ENCODE data around the gene LPP. TPM values are rescaled to one million over a fixed set of nuclear protein-coding genes. Genes with fewer than 3 reads are reported as not detected.

LPP gene
- total RNA-seq, 1 donor from 2014 or later, result 132 TPM

DNA sequence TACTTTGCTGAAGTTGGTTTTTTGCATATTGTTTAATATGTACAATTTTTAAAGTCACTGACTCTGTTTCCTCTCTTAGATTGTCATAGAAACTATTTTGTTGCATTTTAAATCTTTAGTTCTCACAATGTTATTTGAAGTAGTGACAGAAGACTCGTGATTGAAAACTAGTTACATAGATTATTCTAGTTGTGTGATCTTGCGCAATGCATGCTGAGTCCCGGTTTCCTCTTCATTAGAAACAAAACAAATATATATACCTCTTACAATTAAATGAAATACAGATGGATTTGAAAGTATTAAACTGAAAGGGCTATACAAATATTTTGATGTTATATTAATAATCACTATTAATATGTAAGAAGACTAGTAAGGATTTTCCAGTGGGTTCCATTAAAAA lies 333.0 kb downstream of the LPP start:
- DNase-seq (ENCODE audit: low spot score in 2 of 2, unreplicated experiment in 2 of 2), result no peak
- TF ChIP-seq CTCF (IDR thresholded peaks at IDR 0.05; ENCODE audit: unreplicated experiment), result no peak
- Mint-ChIP-seq H3K27me3 (ENCODE audit: low read depth) (no peaks in the 10 kb centered on the region), H3K27ac (no peak overlapping the region), H3K9me3 (no peaks in the 10 kb centered on the region), H3K4me1 (peaks cover 18% of the 10 kb centered on the region), H3K36me3 (peaks cover 22% of the 10 kb centered on the region), H3K4me3 (no peak overlapping the region)

- Mint-ChIP-seq H3K27me3 (ENCODE audit: low read depth) (no peaks in the 10 kb centered on the region), H3K36me3 (peaks cover 24% of the 10 kb centered on the region), H3K9me3 (no peaks in the 10 kb centered on the region), H3K4me3 (no peak overlapping the region), H3K4me1 (peaks cover 12% of the 10 kb centered on the region), H3K27ac (no peak overlapping the region)
- TF ChIP-seq CTCF (IDR thresholded peaks at IDR 0.05; ENCODE audit: unreplicated experiment), result no peak
- DNase-seq (ENCODE audit: low spot score in 2 of 2, unreplicated experiment in 2 of 2), result no peak
Measured at GRCh38 chr3:188487652-188488051, 333.7 kb downstream of the LPP start.

GRCh38 chr3:188488801-188489200 lies 334.8 kb downstream of the LPP start:
- Mint-ChIP-seq H3K4me1 (peaks cover 7% of the 10 kb centered on the region), H3K27ac (no peak overlapping the region), H3K9me3 (no peaks in the 10 kb centered on the region), H3K36me3 (peaks cover 27% of the 10 kb centered on the region), H3K27me3 (ENCODE audit: low read depth) (no peaks in the 10 kb centered on the region), H3K4me3 (no peak overlapping the region)
- TF ChIP-seq CTCF (IDR thresholded peaks at IDR 0.05; ENCODE audit: unreplicated experiment), result no peak
- DNase-seq (ENCODE audit: low spot score in 2 of 2, unreplicated experiment in 2 of 2), result no peak

- Mint-ChIP-seq H3K27me3 (ENCODE audit: low read depth) (no peaks in the 10 kb centered on the region), H3K27ac (no peak overlapping the region), H3K36me3 (peaks cover 23% of the 10 kb centered on the region), H3K4me3 (no peak overlapping the region), H3K4me1 (peaks cover 7% of the 10 kb centered on the region), H3K9me3 (no peaks in the 10 kb centered on the region)
- no peak for DNase-seq (ENCODE audit: low spot score in 2 of 2, unreplicated experiment in 2 of 2)
- no peak for TF ChIP-seq CTCF (IDR thresholded peaks at IDR 0.05; ENCODE audit: unreplicated experiment)
Measured at GRCh38 chr3:188489639-188490405, 335.9 kb downstream of the LPP start.

DNA sequence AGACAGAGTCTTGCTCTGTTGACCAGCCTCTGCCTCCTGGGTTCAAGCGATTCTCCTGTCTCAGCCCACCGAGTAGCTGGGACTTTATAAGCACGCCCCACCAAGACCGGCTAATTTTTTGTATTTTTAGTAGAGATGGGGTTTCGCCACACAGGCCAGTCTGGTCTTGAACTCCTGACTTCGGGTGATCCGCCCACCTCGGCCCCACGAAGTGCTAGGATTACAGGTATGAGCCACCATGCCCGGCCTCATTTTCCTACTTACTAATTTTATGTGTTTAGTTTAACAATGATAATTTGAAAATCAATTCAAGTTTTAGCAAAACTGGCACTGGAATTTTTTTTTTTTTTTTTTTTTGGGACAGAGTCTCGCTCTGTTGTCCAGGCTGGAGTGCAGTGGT lies 336.5 kb downstream of the LPP start:
- no peak overlapping the region for H3K27ac Mint-ChIP-seq
- DNase-seq (ENCODE audit: low spot score in 2 of 2, unreplicated experiment in 2 of 2), result no peak
- TF ChIP-seq CTCF (IDR thresholded peaks at IDR 0.05; ENCODE audit: unreplicated experiment), result no peak
- H3K4me3 Mint-ChIP-seq, result no peak overlapping the region
- H3K27me3 Mint-ChIP-seq (ENCODE audit: low read depth), result no peaks in the 10 kb centered on the region
- H3K9me3 Mint-ChIP-seq, result no peaks in the 10 kb centered on the region
- peaks cover 18% of the 10 kb centered on the region for H3K36me3 Mint-ChIP-seq
- peaks cover 7% of the 10 kb centered on the region for H3K4me1 Mint-ChIP-seq

All from mesothelial cell of epicardium (in vitro differentiated cells).